Measurements from ENCODE around the gene BANK1. TPM values are rescaled to one million over a fixed set of nuclear protein-coding genes. Genes with fewer than 3 reads are reported as not detected.

Gene BANK1
- total RNA-seq, 1 donor from 2014 or later = 336 TPM

GRCh38 chr4:102105983-102106382 lies 315.5 kb downstream of the BANK1 start:
- intact Hi-C loops (cut with micrococcal nuclease) = no loop called here
- no peaks in the 10 kb centered on the region for H3K27me3 Mint-ChIP-seq
- no peak overlapping the region for H3K27ac Mint-ChIP-seq
- no peaks in the 10 kb centered on the region for H3K4me1 Mint-ChIP-seq
- ChIA-PET CTCF (no interaction called here), POLR2A (no interaction called here)
- H3K9me3 Mint-ChIP-seq = peaks cover 27% of the 10 kb centered on the region
- TF ChIP-seq CTCF (IDR thresholded peaks at IDR 0.05) = no peak
- ATAC-seq (ENCODE audit: low read depth) (no peak), DNase-seq (no peak)
- peaks cover 9% of the 10 kb centered on the region for H3K36me3 Mint-ChIP-seq (ENCODE audit: low read depth)
- H3K4me3 Mint-ChIP-seq = no peak overlapping the region

GRCh38 chr4:102114118-102114630 lies 323.6 kb downstream of the BANK1 start:
- ChIA-PET POLR2A (no interaction called here), CTCF (no interaction called here)

GRCh38 chr4:102116121-102116520 lies 325.6 kb downstream of the BANK1 start:
- intact Hi-C loops (cut with micrococcal nuclease) = no loop called here
- Mint-ChIP-seq H3K4me3 (no peak overlapping the region), H3K27ac (no peak overlapping the region), H3K4me1 (no peaks in the 10 kb centered on the region), H3K9me3 (peaks cover 5% of the 10 kb centered on the region), H3K27me3 (peaks cover 4% of the 10 kb centered on the region), H3K36me3 (ENCODE audit: low read depth) (peaks cover 4% of the 10 kb centered on the region)
- ChIA-PET POLR2A (no interaction called here), CTCF (no interaction called here)
- no peak for TF ChIP-seq CTCF (IDR thresholded peaks at IDR 0.05)
- DNase-seq (no peak), ATAC-seq (ENCODE audit: low read depth) (no peak)

More at GRCh38 chr4:102114118-102114630, 323.6 kb downstream of the BANK1 start:
- no peak overlapping the region for H3K27ac Mint-ChIP-seq
- H3K4me3 Mint-ChIP-seq = no peak overlapping the region
- intact Hi-C loops (cut with micrococcal nuclease) = no loop called here
- no peaks in the 10 kb centered on the region for H3K4me1 Mint-ChIP-seq
- no peaks in the 10 kb centered on the region for H3K9me3 Mint-ChIP-seq
- no peak for TF ChIP-seq CTCF (IDR thresholded peaks at IDR 0.05)
- ATAC-seq (ENCODE audit: low read depth) (no peak), DNase-seq (no peak)
- H3K36me3 Mint-ChIP-seq (ENCODE audit: low read depth) = no peaks in the 10 kb centered on the region
- peaks cover under 1% of the 10 kb centered on the region for H3K27me3 Mint-ChIP-seq

- no peak for ATAC-seq (ENCODE audit: low read depth)
- intact Hi-C loops (cut with micrococcal nuclease) = no loop called here
- TF ChIP-seq CTCF (IDR thresholded peaks at IDR 0.05) = no peak
- Mint-ChIP-seq H3K4me3 (no peak overlapping the region), H3K27ac (no peak overlapping the region), H3K36me3 (ENCODE audit: low read depth) (peaks cover 4% of the 10 kb centered on the region), H3K9me3 (peaks cover 17% of the 10 kb centered on the region), H3K4me1 (no peaks in the 10 kb centered on the region), H3K27me3 (peaks cover 4% of the 10 kb centered on the region)
- POLR2A ChIA-PET = no interaction called here
- no peak for DNase-seq
- CTCF ChIA-PET = no interaction called here
Observed at GRCh38 chr4:102120846-102121245, 330.3 kb downstream of the BANK1 start.

Data from activated B cell treated with CpG ODN at 0.5 μM for 24 hours (primary cell).